ENCODE data around the gene KCTD20.
"Not testable (repeated sequence)": the region's sequence is repeated elsewhere in the genome, so short reads cannot be mapped to it uniquely, and the experiment has no call there.

KCTD20 gene

DNA sequence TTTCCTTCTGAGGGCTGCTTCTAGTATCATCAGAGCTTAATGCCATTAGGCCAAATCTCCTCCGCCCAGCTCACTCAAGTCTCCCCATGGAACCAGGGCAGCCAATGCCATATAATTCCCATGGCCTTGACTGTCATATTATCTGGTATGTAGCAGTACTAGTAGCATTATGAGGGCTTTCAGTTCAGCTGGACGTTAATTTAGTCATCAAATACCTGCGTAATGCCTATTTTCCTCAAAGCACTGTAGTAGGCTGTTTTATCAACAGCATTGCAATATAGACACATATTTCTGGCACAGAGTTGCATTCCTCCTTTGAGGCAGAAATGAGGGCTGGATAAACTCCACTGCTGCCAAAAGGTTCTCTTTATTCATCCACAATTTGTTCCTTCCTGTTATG, 1.7 kb downstream of the KCTD20 start:
- no peak for DNase-seq (ENCODE audit: low spot score)

DNA sequence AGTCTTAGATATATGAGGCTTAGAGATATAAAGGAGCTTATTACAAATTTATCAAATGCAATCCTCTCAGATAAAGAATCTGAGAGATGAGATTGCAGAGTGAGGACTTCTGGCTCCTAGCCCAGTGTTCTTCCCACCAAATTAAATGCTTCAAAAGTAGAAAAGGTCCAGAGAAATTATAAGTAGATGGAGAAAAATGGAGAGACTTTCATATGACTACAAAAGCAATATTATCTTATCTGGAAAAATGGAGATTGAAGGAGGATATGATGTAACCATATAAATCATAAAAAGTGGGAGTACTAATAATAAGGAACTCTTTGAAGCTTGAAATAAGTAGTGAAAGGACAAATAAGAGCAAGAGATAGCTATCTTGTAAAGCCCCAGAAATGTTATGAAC, 2.8 kb downstream of the KCTD20 start:
- no peak for DNase-seq (ENCODE audit: low spot score)

DNA sequence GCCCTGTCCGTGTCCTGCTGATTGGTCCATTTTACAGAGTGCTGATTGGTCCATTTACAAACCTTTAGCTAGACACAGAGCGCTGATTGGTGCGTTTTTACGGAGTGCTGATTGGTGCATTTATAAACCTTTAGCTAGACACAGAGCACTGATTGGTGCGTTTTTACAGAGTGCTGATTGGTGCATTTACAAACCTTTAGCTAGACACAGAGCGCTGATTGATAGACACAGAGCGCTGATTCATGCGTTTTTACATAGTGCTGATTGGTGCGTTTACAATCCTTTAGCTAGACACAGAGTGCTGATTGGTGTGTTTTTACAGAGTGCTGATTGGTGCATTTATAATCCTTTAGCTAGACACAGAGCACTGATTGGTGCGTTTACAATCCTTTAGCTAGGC, 6.4 kb downstream of the KCTD20 start:
- DNase-seq (ENCODE audit: low spot score), result not testable (repeated sequence)

DNA sequence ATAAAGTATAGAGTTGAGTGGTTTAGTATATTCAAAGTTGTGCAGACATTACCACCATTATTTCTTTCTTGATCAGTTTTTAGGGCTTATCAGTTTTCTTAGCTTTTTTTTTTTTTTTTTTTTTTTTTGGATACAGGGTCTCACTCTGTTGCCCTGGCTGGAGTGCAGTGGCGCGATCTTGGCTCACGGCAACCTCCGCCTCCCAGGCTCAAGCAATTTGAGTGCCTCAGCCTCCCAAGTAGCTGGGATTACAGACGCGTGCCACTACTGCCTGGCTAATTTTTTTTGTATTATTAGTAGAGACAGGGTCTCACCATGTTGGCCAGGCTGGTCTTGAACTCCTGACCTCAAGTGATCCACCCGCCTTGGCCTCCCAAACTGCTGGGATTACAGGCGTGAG, 10.1 kb downstream of the KCTD20 start:
- DNase-seq (ENCODE audit: low spot score), result not testable (repeated sequence)

DNA sequence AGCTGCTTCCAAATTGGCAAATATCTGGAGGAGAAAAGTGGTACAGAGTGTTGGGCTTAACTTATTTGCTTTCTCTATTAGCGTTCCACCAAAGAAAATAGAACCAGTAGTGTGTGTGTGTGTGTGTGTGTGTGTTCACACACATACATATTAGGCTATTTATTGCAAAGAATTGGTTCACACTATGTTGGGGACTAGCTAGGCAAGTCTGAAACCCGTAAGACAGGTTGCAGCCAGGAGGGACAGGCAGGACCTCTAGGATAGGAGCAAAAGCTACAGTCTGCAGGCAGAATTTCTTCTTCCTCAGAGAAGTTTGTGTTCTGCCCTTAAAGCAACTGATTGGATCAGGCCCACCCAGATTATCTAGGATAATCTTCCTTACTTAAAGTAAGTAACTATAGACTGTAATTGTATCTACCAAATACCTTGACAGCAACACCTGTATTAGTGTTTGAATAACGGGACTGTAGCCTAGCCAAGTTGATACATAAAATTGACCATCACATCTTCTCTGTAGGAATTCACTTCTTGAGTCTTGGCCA, 12.8 kb downstream of the KCTD20 start:
- no peak for DNase-seq (ENCODE audit: low spot score)

DNA sequence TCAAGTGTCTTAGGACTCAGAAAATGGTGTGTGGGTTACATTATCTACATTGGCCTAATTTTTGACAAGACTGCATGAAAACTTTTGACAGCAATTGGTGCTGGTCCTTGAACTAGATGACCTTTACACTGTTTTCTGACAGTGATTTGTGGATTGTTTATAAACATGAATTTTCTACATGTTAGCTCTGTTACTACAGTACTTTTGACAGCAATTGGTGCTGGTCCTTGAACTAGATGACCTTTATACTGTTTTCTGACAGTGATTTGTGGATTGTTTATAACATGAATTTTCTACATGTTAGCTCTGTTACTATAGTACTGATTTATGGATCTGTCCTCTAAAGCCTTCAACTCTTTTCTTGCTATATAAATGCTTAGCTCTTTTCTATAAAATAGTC, 16.7 kb downstream of the KCTD20 start:
- DNase-seq (ENCODE audit: low spot score), result no peak

DNA sequence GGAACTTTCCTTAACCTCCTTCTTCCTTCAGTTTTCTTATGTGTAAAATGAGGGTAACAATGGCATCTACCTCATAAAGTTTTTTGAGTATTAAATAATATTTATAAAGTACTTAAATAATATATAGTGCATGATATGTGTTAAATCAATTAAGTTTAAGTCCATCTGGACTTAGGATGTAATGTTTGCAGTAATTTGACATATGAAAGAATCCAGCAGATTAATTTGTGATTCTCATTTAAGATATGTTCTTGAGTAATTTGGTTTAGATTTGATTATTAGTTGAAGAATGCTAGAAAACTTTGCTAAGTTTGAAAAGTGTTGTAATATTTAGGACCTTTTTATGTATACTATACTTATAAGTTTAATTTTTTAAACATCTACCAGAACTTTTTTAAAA, 18.1 kb downstream of the KCTD20 start:
- DNase-seq (ENCODE audit: low spot score), result no peak

DNA sequence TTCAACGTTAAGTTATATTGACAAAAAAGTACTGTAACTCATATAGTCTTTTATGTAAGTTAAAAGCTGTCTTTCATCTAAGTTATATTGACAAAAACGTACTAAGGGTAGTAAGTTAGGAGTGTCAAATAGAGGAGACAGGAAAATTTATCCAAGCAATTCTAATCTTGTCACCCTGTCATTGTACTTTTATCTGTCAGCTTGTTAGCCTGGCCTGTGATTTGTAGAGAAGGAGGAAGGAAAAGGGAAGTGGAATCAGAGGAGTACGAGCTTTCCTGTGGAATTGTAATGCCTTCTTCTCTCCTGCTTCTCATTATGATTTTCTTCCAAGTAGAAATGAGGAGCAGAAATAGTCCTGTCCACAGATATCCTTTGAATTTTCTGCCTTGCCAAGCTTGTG, 18.8 kb downstream of the KCTD20 start:
- no peak for DNase-seq (ENCODE audit: low spot score)

DNA sequence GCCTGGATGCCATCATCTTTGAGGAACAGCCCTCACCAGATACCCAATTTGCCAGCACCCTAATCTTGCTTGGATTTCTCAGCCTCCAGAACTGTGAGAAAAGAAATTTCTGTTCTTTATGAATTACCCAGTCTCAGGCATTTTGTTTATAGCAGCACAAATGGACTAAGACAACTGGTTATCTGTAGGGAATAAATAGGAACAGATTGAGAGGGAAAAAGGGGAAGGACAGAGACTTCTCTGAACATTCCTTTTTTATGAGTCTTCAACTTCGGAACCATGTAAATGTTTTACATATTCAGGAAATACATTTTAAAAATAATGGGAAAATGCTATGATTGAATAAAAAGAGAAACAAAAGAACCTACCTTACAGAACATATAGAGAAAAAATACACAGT, 20.9 kb downstream of the KCTD20 start:
- no peak for DNase-seq (ENCODE audit: low spot score)

DNA sequence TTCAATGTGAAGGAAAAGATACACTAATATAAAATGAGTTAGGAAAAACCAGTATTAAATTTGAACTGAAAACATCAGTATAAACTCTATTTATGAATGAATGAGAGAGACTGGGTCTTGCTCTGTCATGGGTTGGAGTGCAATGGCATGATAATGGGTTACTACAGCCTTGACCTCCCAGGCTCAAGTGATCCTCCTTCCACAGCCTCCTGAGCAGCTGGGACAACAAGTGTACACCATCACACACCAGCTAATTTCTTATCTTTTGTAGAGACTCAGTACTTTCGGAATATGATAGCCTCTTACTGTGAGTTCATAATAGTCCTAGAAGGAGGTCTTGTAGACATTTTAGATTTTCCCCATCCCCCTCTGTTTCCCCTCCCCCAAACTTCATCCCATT, 21.4 kb downstream of the KCTD20 start:
- DNase-seq (ENCODE audit: low spot score), result no peak

DNA sequence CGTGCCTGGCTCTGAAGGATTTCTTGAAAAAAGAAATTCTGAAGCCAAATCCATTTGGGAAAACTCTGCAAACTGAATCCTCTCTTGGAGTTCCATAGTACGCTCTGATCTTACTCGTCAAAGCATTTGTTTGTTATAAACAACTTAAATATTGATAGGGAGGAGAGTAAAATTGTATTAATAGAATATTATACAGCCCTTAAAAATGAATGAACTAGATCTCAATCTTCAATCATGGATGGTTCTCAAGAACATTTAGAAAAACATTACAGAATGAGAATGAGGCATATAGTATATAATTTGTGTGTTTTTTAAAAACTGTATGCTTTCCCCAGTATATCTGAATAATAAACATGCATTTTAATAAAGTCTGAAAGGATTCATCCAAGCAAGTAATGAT, 24.8 kb downstream of the KCTD20 start:
- DNase-seq (ENCODE audit: low spot score), result no peak

DNA sequence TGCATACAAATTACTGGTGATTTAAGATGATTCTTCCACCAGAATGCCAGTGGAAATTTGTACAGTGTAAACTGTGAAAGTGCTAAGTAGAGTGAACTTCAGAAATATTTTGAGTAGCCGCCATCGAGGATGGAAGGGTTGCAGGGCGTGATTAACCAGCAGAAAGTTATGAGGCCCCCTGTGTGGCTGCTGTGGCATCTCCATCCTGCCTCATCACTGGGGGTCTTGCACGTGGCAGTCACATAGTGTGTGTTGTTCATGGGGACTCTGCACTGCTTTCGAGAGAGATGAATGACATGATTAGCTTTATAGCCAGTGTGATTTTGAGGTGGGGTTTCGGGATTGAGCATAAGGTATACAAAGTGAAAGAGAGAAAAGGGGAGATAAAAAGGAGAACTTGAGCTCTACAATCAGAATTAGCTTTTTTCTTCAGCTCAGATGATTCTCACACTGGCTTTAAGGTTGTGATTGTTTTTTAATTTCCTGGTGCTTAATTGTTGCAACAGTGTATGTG, 26.4 kb downstream of the KCTD20 start:
- no peak for DNase-seq (ENCODE audit: low spot score)

DNA sequence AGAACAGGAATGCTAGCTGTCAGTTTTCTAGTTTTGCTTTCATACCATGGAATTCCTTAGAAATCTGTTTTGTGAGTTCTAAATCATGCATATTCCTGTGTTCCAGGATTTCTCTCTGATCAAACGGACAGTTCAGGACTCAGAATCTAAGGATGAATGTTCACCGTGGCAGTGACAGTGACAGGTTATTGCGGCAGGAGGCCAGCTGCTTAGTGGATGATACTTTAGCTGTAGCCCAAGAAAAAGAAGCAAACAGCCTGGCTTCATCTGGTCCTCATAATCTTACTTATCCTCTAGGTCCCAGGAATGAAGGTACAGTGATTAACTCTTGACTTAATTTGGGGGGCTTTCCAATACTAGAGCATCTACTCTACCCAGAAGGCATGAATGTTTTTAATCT, 27.1 kb downstream of the KCTD20 start:
- DNase-seq (ENCODE audit: low spot score), result no peak

DNA sequence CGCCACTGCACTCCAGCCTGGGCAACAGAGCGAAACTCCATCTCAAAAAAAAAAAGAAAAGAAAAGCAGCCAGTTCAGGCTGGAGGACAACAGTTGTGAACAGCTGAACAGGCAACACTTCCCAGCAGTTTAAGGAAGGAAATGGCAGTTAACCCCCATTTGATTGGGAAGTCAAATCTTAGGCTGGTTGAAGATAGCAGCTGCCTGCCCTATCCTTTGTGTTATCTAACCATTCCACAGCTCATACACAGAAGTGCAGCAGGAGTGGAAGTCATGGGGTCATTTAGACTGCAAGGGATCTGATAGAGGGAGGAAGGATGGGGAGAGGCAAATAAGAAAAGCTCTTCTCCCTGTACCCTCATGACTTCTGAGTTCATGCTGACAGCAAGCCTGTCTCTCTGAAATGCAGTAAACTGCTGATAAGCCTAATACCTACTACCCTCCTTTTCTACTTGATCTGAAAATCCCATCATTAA, 35.3 kb downstream of the KCTD20 start:
- DNase-seq (ENCODE audit: low spot score), result no peak

DNA sequence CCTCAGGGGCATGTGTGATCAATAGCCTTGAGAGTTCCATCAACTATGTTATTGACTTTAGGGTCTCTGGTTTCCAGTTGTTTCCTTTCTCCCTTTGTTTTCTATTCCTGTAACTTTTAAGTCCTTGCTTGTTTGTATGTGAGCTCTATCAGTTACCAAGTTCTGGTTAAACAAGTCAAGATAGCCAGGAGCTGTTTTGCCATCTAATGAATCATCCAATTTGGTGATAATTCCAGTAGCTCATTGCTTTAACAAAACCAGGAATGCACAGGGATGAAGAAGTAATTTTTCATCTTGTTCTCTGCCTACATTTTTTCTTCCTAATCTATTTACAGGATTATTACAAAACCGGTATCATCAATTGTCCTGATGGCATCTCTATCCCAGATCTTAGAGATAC, 36.5 kb downstream of the KCTD20 start:
- DNase-seq (ENCODE audit: low spot score), result no peak

DNA sequence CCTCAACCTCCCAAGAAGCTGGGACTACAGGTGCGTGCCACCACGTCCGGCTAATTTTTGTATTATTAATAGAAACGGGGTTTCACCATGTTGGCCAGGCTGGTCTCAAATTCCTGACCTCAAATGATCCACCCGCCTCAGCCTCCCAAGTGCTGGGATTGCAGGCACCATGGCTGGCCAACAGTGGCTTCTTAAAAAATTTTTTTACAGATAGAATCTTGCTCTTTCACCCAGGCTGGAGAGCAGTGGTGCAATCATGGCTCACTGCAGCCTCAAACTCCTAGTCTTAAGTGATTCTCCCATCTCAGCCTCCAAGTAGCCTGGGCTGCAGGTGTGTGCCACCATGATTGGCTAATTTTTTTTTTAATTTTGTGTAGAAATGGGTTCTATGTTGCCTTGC, 40.5 kb downstream of the KCTD20 start:
- not testable (repeated sequence) for DNase-seq (ENCODE audit: low spot score)

DNA sequence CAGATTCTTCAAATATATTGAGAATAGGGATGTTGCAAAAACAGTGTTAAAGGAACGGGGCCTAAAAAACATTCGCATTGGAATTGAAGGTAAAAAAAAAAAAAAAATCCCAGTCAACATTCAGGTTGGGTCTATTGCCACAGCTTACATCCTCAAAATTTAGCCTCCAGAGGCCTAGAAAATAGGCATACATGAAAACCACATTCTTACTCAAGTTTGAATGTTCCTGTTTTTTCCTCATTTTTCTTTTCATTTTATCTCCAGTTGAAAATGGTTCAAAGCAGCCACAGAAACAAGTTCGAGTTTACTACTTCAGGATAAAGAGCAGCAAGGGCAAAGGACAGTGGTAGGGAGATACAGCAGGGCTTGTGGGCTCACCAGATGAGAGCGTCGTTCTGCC, 41.9 kb downstream of the KCTD20 start:
- no peak for DNase-seq (ENCODE audit: low spot score)

DNA sequence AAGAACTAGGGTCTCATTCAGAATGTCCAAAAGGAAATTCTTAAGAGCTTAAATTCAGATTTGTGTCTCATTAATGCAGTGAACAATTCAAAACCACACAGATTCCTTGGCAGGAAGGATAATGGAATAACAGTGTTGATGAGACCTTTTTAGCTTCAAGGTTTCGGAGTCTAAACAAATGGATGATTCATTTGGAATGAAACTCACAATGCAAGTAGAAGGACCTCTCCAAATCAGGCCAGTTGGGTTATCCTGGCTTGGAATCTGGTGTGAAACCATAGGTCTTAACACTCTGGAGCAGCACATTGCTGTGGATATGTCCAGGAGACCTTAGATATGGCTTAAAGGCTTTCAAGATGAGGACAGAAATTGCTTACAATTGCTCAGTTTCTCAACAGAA, 44.9 kb downstream of the KCTD20 start:
- no peak for DNase-seq (ENCODE audit: low spot score)

DNA sequence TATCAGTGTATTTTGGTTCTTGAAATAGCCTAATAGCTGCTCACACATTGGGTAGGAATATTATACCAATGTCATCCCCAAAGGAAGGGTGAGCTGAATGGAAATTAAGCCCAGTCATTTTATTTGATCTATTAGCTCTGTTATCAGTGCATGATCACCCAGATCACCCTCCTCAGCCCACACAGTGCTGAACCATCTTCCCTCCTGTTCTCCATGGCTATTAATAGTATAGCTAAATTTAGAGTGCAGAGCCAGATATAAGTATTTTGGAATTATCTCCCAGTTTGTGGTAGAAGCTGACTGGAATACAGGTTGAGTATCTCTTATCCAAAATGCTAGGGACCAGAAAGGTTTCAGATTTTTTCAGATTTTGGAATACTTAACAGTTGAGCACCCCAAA, 45.4 kb downstream of the KCTD20 start:
- DNase-seq (ENCODE audit: low spot score), result no peak

DNA sequence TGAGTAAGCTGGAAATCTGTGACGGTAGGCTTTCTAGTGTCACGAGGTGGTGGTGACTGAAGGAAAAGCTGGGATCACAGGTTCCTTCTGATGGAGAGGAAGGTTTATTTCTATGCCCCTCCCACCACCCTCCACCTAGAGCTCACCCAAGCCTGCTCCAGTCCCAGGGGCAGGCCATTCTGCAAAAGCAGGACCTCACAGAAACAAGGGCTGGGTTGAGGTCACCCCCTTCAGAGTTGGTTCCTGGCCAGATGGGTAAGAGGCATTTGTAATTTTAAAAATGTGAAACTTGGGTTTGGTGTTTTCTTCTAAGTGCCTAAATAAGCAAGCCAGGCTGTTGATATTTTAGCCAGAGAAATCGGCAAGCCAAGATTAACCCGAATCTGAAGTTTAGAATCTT, 46.6 kb downstream of the KCTD20 start:
- DNase-seq (ENCODE audit: low spot score), result no peak

DNA sequence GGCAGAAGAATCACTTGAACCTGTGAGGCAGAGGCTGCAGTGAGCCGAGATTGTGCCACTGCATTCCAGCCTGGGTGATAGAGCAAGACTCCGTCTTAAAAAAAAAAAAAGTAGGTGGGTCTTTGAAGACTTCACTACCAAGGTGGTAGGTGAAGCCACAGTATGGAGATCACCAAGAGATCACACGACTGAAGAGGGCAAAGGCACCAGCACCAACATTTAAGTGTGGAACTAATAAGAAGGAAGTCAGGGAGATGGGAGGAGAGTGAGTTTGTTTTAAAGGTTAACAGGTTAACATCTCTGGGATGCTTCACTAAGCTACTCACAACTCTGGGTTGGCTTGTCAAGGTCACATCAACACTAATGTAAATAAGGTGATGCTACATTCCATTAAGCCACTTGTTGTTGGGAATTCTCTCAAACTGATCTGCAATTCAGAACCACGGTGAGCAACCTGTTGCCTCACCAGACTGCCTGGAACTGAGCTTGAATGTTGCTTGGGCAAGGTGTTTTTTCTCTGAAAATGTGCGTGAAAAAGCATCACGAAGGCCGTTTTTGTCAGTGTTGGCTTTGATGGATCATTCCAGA, 48.7 kb downstream of the KCTD20 start:
- DNase-seq (ENCODE audit: low spot score), result no peak

DNA sequence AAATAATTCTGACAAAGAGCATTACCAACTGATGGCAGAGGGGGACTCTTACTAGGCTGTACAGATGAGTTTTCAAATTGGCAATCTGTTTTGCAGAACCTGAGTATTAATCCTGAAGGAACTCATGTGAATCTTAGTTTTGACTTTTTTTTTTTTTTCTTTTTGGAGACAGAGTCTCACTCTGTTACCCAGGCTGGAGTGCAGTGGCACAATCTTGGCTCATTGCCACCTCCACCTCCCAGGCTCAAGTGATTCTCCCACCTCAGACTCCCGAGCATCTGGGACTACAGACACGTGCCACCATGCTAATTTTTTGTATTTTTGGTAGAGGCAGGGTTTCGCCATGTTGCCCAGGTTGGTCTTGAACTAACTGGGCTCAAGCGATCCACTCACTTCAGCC, 49.3 kb downstream of the KCTD20 start:
- no peak for DNase-seq (ENCODE audit: low spot score)

DNA sequence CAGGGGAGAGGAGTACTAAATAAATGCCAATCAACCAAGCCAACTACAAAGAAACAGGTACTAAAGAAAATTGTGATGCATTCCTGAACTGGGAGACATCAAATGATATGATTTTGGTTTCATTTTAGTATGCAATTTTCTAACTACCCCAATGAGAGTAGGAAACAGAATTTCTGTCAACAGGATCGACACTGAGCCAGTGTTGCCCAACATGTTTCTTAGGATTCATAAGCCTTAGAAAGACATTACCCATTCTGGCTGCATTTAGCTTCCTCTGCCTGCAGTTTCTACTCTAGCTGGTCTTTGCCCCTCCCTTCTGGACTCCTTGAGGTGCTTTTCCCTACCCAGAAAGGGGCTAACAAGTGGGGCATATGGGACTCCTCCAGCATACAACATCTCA, 49.8 kb downstream of the KCTD20 start:
- DNase-seq (ENCODE audit: low spot score), result no peak

DNA sequence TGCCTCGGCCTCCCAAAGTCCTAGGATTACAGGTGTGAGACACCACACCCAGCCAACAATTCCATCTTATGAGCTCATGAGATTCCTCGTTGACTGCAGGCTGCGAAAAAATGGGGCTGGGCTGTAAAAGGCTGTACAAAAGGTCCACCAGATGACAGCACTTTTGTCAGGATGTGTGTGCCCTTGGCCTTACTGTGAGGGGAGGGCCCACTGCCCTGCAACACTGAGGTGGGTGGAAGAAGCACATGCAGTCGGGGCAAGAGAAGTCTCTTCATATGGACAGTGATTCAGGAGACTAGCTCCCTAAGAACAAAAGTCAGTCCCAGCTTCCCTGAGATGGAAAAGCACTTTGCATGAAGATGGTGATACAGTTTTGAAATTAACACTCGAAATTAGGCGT, 50.5 kb downstream of the KCTD20 start:
- DNase-seq (ENCODE audit: low spot score), result no peak
